ENCODE measurements around the gene NPY2R. TPM values are rescaled to one million over a fixed set of nuclear protein-coding genes. Genes with fewer than 3 reads are reported as not detected.

NPY2R gene
- under 0.01 TPM in 1 of 2 replicates, not detected in the other for total RNA-seq

GRCh38 chr4:155208258-155209054 is at the start of gene NPY2R:
Gene NPY2R, plus strand, starts transcription at chr4:155208636. Its CDS starts 5,304 bp downstream, at chr4:155213940.

Other genes with a start within 250 kb of the NPY2R start
- 13.6 and 19.2 TPM in 2 replicates for gene MAP9, start 168.3 kb downstream of the NPY2R start, total RNA-seq